ENCODE measurements around the gene CPNE7.

CPNE7 gene

DNA sequence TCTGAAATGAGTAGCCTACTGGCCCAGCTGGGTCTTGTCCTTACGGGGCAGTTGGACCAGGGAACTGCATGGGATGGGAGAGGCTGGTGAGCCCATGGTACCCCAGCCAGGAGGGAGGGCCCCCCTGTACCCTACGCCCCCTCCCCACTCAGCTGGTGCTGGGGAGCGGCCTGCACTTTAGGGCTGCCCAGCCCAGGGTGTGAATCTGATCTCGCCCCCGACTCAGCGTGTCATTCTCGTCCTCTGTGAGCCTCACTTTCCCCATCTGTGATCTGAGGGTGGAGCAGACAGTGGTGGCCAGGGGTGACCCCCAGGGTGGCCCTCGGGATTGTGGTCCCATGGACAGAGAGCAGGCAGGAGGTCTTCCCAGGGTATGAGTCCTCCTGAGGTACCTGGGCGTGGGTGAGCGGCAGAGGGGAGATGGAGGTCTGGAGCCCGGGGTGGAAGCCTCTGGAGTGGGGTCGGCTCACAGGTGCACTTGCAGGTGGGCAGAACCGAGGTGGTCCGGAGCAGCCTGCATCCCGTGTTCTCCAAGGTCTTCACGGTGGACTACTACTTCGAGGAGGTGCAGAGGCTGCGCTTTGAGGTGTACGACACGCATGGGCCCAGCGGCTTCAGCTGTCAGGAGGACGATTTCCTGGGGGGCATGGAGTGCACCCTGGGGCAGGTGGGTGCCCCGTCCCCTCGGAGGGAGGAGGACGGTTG is 1.6 kb downstream of the CPNE7 start:
- TF ChIP-seq, protein P1, sequence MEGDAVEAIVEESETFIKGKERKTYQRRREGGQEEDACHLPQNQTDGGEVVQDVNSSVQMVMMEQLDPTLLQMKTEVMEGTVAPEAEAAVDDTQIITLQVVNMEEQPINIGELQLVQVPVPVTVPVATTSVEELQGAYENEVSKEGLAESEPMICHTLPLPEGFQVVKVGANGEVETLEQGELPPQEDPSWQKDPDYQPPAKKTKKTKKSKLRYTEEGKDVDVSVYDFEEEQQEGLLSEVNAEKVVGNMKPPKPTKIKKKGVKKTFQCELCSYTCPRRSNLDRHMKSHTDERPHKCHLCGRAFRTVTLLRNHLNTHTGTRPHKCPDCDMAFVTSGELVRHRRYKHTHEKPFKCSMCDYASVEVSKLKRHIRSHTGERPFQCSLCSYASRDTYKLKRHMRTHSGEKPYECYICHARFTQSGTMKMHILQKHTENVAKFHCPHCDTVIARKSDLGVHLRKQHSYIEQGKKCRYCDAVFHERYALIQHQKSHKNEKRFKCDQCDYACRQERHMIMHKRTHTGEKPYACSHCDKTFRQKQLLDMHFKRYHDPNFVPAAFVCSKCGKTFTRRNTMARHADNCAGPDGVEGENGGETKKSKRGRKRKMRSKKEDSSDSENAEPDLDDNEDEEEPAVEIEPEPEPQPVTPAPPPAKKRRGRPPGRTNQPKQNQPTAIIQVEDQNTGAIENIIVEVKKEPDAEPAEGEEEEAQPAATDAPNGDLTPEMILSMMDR (IDR thresholded peaks at IDR 0.05; ENCODE audit: low read depth, low read length, missing control alignments) = no peak
- in situ Hi-C loops (cut with HindIII; ENCODE audit: low sequenced_read_pairs) = no loop called here
- DNase-seq (ENCODE audit: low read depth) = no peak
- no peak overlapping the region for H3K4me3 ChIP-seq (ENCODE audit: low read depth, low read length)

DNA sequence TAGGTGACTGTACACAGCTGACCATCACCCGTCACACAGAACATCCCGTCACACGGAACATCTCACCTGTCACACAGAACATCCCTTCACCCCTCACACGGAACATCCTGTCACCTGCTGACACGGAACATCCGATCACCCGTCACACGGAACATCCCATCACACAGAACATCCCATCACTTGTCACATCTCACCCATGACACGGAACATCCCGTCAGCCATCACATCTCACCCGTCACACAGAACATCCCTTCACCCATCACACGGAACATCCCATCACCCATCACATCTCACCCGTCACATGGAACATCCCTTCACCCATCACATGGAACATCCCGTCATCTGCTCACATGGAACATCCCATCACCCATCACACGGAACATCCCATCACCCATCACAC is 3.8 kb downstream of the CPNE7 start:
- no peak overlapping the region for H3K4me3 ChIP-seq (ENCODE audit: low read depth, low read length)
- DNase-seq (ENCODE audit: low read depth) = no peak
- TF ChIP-seq, protein P1 (IDR thresholded peaks at IDR 0.05; ENCODE audit: low read depth, low read length, missing control alignments) = no peak
- in situ Hi-C loops (cut with HindIII; ENCODE audit: low sequenced_read_pairs) = no loop called here

DNA sequence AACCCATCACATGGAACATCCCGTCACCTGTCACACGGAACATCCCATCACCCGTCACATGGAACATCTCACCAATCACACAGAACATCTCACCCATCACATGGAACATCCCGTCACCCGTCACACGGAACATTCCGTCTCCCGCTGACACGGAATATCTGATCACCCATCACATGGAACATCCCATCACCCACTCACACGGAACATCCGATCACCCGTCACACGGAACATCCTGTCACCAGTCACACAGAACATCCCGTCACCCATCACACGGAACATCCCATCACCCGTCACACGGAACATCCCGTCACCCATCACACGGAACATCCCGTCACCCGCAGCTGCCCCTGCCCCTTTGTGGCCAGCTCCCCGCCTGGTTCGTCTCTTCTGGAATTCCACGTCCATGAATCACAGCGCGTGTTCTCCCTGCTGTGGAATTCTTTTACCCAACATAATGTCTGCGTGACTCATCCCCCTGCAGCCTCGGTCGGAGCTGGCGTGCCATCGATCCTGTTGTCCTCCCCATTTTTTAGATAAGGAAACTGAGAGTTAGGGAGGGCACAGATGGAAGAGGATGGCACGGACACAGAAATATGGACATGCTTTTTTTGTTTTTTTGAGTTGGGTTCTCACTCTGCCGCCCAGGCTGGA is 5.6 kb downstream of the CPNE7 start:
- in situ Hi-C loops (cut with HindIII; ENCODE audit: low sequenced_read_pairs) = no loop called here
- TF ChIP-seq, protein P1 (IDR thresholded peaks at IDR 0.05; ENCODE audit: low read depth, low read length, missing control alignments) = no peak
- peak; percentile 96 for DNase-seq (ENCODE audit: low read depth)
- no peak overlapping the region for H3K4me3 ChIP-seq (ENCODE audit: low read depth, low read length)

DNA sequence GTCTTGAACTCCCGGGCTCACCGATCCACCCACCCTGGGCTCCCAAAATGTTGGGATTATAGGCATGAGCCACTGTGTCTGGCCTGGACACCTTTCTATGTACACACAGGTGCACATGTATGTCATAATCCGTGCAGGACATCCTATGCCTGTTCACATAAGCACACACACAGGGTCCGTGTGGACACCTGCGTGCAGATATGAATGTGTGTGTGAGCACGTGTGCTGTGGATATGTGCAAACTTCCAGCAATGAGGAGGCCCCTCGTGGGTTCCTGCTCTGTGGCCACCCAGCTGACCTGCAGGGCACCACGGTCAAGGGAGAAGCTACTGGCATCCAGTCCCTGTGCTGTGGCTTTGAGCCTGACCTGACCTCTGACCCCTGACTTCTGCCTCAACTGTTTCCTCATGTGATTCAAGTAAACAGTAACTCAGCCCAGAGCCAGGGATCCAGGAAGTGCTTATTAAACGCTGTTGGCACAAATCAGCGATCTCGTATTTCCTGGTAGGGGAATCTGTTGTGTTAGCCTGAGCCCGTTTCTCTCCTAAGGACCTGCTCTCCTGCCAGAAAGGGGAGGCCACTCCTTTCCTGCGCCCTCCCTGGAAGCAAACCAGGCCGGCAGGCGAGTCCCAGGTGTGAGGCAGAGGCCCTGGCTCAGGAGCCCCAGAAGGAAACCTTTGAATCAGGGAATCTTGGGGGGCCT is 6.5 kb downstream of the CPNE7 start:
- TF ChIP-seq, protein P1 (IDR thresholded peaks at IDR 0.05; ENCODE audit: low read depth, low read length, missing control alignments) = no peak
- H3K4me3 ChIP-seq (ENCODE audit: low read depth, low read length) = no peak overlapping the region
- DNase-seq (ENCODE audit: low read depth) = peak; percentile 52
- in situ Hi-C loops (cut with HindIII; ENCODE audit: low sequenced_read_pairs) = no loop called here

DNA sequence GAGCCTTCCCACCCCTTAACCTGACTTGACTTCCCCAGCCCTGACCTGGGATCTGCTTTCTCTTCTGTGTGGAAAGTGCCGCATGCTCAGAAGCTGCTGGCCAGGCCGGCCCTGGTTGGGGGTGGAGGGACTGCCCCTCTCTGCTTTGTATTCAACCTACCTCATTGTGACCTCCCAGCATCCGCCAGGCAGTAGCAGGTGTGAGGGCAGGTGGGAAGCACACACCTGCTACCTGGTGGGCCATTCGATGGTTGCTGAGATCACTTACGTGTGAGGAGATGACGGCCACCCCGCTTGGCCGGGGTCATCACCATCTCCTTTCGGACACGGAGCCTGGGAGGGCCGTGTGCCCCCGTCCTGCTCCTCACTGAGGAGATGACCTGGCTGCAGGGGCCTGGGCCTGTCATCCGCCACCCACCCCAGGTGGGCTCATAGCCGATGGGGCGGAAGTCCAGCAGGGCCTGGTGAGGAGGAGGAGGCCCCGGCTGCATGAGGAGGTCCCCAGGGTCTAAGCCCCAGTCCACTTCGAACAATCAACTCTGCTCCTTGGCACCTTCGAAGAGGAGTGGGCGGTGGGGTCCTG is 7.1 kb downstream of the CPNE7 start:
- in situ Hi-C loops (cut with HindIII; ENCODE audit: low sequenced_read_pairs) = no loop called here
- no peak for DNase-seq (ENCODE audit: low read depth)
- no peak overlapping the region for H3K4me3 ChIP-seq (ENCODE audit: low read depth, low read length)
- TF ChIP-seq, protein P1 (IDR thresholded peaks at IDR 0.05; ENCODE audit: low read depth, low read length, missing control alignments) = no peak

DNA sequence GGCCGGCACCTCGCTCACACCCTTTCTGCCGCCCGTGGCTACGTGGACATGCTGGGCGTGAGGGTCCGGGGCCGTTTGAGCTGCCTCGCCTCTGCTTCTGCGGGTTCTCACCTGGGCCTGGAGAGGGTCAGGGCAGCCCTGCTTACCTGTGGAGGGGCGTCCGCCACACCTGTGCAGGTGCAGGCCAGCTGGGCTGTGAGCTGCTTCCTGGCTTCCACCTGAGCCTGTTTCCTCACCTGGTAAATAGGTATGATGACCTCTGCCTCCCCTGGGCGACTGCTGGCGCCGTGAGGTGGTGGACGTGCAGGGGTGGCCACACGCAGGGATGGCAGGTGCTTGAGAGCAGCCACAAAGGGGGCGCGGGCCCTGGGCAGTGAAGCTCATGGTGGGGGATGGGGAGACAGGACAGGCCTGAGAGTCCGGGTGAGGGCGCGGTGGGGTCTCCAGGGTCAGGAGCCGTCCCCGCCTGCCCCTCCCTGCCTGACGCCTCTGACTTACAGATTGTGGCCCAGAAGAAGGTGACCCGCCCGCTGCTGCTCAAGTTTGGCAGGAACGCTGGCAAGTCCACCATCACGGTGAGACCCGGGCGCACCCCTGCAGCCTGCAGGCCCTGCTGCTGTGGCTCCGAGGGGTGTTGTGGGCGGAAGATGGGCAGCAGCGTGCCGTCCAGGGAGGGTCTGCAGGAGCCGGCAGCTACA is 7.8 kb downstream of the CPNE7 start:
- TF ChIP-seq, protein P1 (IDR thresholded peaks at IDR 0.05; ENCODE audit: low read depth, low read length, missing control alignments) = no peak
- H3K4me3 ChIP-seq (ENCODE audit: low read depth, low read length) = no peak overlapping the region
- in situ Hi-C loops (cut with HindIII; ENCODE audit: low sequenced_read_pairs) = no loop called here
- DNase-seq (ENCODE audit: low read depth) = no peak

Data from astrocyte of the cerebellum (primary cell).